Mononuclear cell (primary cell): ENCODE results near the gene KRT71. TPM values are rescaled to one million over a fixed set of nuclear protein-coding genes. Genes with fewer than 3 reads are reported as not detected.

Experiments used
- H3K27me3 ChIP-seq: 2 replicates; pipeline ENCODE4 v1.6.0; 2011; ENCODE audit warnings: low read length, control low read depth; ENCODE audit not compliant: insufficient read depth
- H3K4me1 ChIP-seq: 2 replicates; pipeline ENCODE4 v1.5.1; 2011; ENCODE audit warnings: mild to moderate bottlenecking, low read length, control low read depth; ENCODE audit not compliant: insufficient read depth
- H3K4me3 ChIP-seq: 2 replicates; pipeline ENCODE4 v1.5.1; 2011; ENCODE audit warnings: mild to moderate bottlenecking, low read length, moderate library complexity
- H3K9me3 ChIP-seq: 2 replicates; pipeline ENCODE4 v1.5.1; 2011; ENCODE audit warnings: low read depth, mild to moderate bottlenecking, control low read depth, low read length
- total RNA-seq: library from RNA; depleted of rRNA; stranded (reverse); fragments of >200 nt; gene quantifications from one replicate; pipeline ENCODE4 v1.2.3, GENCODE V29; 2012

Gene KRT71
- total RNA-seq, 1 donor, result not detected

DNA sequence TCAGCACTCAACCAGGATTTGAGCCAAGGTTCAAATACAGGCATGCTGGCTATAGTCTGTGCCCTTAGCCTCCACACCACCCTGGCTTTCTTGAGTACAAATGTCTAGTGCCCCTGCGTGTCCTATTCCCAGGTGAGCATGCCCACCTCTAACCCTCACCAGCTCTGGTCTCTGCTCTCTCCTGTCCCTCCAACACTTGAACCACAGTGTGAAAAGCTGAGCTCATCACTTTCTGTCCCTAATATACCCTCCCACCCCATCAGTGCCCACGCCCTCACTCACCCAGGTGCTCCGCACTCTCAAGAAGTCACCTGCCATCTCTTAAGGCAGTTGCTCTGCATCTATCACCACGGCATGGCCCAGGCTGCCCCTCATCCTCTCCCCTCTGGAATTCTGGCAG is 7.0 kb upstream of the KRT71 start:
- Histone ChIP-seq H3K27me3 (no peaks in the 10 kb centered on the region), H3K9me3 (no peaks in the 10 kb centered on the region), H3K4me3 (no peak overlapping the region), H3K4me1 (peaks cover 30% of the 10 kb centered on the region)

DNA sequence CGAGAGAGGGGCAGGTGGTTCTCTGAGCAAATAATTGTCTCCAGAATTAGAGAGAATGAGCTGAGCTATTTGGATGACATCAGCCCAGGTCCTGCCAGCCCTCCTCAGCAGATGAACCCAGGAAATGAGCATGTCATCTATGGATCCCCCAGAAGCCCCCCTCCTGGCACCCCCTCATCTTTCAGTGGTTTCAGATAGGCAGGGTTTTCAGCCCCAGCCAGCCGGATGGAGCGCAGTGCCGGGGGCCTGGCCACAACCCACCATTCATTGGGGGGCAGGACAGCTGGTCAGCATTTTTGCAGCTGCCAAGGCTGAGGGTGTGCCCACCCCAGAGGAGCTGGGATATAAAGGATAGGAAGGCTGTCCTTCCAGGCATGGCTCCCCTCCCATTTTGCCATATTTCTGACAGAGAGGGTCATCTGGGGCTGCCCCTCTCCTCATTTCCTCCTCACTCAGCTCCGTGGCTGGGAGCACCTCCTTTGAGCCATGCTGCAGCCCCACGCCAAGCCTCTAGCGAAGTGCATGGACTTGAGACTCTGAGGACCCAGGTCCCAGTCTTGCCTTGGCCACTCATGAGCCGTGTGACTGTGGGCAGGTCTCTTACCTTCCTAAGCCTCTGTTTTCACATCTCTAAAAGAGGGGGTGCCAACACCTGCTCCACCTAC is 6.0 kb upstream of the KRT71 start:
- Histone ChIP-seq H3K4me3 (no peak overlapping the region), H3K27me3 (no peaks in the 10 kb centered on the region), H3K9me3 (no peaks in the 10 kb centered on the region), H3K4me1 (peaks cover 35% of the 10 kb centered on the region)

GRCh38 chr12:52557476-52557875 is 4.5 kb upstream of the KRT71 start:
- Histone ChIP-seq H3K4me1 (peaks cover 35% of the 10 kb centered on the region), H3K9me3 (no peaks in the 10 kb centered on the region), H3K27me3 (no peaks in the 10 kb centered on the region), H3K4me3 (no peak overlapping the region)

DNA sequence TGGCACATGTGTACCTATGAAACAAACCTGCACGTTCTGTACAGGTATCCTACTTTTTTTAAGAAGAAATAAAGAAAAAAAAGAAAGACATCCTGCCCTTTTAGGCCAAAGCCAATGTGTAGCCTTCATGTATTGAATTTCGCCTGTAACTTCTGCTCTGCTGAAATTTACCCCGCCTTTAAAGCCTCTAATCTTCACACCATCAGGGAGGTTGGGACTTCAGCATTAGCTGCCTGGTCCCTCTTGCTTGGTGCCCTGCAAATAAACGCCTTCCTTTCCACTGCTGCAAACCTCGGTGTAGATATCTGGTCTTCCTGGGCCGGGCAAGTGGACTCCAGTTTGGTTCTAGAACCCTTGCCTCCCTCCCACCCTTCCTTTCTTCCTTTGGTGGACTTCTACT is 2.6 kb upstream of the KRT71 start:
- Histone ChIP-seq H3K4me3 (no peak overlapping the region), H3K27me3 (no peaks in the 10 kb centered on the region), H3K9me3 (no peaks in the 10 kb centered on the region), H3K4me1 (peaks cover 34% of the 10 kb centered on the region)

DNA sequence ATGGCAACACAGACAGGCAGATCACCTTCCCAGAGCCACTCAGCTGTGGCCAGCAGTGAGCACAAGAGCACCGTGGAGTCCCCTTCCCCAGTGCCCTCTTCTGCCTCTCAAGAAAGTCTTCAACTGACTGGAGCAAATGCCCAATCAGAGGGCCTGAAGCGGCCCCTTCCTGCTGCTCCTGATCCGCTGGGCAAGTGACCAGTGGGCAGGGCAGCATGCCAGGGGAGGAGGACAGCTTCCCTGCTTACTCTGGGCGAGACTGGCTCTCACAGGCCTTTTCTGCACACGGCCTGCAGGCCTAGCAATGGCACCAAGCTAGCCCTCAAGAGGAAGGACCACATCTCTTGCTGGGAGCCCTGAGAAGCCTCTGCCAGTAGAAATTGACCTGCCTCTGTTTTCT is 890 bp downstream of the KRT71 start:
- no peaks in the 10 kb centered on the region for H3K27me3 ChIP-seq
- H3K9me3 ChIP-seq, result no peaks in the 10 kb centered on the region
- no peak overlapping the region for H3K4me3 ChIP-seq
- peaks cover 16% of the 10 kb centered on the region for H3K4me1 ChIP-seq

DNA sequence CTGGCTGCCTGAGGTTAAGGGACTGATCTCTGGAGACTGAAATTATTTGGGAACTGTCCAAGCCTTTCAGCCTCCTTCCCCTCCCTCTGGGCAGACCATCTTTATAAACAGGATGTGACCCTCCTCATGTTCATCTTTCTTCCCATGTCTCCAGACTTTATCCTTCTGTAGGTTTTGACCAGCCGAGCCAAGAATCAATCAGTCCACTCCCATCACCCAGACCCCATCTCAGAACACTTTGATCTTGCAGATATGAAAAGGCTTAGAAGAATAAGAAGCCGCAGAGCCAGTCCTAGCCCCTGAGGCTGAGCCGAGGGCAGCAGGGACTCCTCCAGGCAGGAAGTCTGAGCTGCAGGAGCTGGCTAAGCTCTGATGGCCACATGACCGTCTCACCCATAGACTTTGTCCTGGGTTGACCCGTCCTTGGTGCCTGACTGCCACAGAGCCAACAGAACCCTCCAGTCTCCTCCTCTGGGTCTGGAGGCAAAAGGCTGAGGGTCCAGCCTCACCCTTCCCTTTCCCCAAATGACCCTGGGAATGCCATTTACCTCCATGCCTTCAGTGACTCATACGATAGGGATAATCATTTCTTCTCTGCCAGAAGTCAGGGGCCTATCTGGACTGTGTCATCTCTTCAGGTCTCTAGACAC is 1.6 kb downstream of the KRT71 start:
- H3K9me3 ChIP-seq, result no peaks in the 10 kb centered on the region
- H3K4me3 ChIP-seq, result no peak overlapping the region

GRCh38 chr12:52546126-52546525 is 6.8 kb downstream of the KRT71 start:
- Histone ChIP-seq H3K9me3 (no peaks in the 10 kb centered on the region), H3K27me3 (no peaks in the 10 kb centered on the region), H3K4me3 (no peak overlapping the region), H3K4me1 (no peaks in the 10 kb centered on the region)

More for the DNA sequence above, 1.6 kb downstream of the KRT71 start:
- H3K27me3 ChIP-seq, result no peaks in the 10 kb centered on the region
- H3K4me1 ChIP-seq, result peaks cover 14% of the 10 kb centered on the region

DNA sequence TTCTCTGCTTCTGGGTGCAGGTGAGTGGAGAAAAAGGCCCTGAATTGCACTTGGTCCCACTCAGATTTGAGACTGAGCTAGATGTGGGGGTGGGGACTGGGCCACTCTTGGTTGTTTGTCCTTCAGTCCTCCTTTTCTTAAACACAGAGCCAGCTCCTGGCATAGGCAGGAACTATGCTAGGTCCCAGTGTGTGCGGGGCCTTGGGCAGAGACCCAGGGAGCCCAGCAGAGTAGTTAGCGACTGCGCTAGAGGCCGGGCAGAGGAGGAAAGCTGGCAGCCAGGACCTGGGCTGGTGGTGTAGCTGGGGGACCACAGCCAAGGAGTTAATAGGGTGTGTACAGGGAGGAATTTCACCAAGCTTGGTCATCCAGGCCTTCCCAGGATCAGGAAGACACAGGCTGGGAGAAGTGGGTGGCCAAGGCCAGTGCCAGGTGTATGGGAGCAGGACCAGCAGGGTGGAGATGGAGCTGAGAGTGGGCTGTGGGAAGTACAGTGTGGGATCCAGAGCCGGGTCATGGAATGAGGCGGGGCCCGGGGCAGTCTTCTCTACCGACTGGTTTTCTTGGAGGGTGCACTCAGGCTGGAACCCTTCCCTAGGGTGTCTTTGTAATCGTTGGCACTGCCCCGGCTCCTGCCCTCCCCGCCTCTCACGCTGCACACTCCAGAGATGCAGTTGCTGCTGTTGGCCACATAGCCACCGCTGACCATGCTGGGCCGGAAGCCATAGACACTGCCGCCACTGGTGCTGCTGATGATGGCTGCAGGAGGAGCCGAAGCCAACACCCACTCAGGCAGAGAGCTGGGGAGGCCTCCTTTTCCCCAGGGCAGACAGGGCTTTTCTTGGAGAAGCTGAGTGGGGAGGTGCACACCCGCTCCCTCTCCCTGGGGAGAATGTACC is 8.7 kb downstream of the KRT71 start:
- no peaks in the 10 kb centered on the region for H3K27me3 ChIP-seq
- no peaks in the 10 kb centered on the region for H3K9me3 ChIP-seq
- H3K4me1 ChIP-seq, result no peaks in the 10 kb centered on the region
- H3K4me3 ChIP-seq, result no peak overlapping the region

DNA sequence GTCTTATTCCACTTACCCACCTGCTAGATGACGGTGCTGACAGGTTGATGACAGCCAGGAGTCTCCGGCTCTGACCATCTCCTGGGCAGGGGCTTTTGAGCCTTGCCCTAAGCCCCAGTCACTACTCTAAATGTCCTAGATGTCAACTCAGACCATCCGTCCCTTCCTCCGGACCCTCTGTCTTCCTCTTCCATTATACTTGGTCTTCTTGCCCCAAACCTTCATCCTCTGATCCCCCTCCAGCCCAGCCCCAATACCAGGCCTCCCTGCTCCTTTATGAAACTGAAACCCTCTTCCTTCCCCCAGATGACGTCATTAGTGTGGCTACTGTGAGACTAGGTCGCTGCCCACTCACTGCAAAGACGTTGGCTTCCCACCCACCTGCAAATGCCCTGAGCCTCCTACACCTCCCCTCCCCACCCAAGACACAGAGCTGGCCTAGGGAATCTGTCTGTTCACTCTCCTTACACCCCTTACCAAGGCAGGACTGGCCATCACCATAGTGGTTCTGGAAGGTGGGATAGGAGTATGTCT is 10.1 kb downstream of the KRT71 start:
- no peaks in the 10 kb centered on the region for H3K27me3 ChIP-seq
- no peaks in the 10 kb centered on the region for H3K9me3 ChIP-seq
- H3K4me1 ChIP-seq, result no peaks in the 10 kb centered on the region
- no peak overlapping the region for H3K4me3 ChIP-seq

DNA sequence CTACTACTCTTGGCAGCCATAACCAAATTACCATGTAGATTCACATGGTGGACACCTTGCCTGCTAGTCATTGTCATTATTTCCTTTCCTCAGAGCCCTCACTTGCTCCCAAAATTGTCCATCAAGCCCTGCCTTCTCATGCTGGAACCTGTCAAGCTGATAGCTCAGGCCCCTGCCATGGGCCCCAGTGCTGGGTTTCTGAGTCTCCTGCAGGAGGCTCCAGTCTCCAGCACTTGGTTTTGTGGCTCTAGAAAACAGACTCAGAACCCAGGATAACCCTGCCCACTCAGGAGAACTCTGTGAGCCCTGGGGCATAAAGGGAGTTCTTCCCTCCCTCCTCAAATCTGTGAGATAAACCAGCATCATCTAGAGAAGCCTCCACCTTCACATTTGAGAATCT is 10.8 kb downstream of the KRT71 start:
- no peaks in the 10 kb centered on the region for H3K4me1 ChIP-seq
- H3K4me3 ChIP-seq, result no peak overlapping the region
- H3K9me3 ChIP-seq, result no peaks in the 10 kb centered on the region
- H3K27me3 ChIP-seq, result no peaks in the 10 kb centered on the region

- no peak overlapping the region for H3K4me3 ChIP-seq
- no peaks in the 10 kb centered on the region for H3K27me3 ChIP-seq
- H3K4me1 ChIP-seq, result no peaks in the 10 kb centered on the region
- H3K9me3 ChIP-seq, result no peaks in the 10 kb centered on the region
These were observed 11.2 kb downstream of the KRT71 start for GRCh38 chr12:52541709-52542108.

- Histone ChIP-seq H3K4me1 (no peaks in the 10 kb centered on the region), H3K9me3 (no peaks in the 10 kb centered on the region), H3K4me3 (no peak overlapping the region), H3K27me3 (no peaks in the 10 kb centered on the region)
These were observed 12.4 kb downstream of the KRT71 start for GRCh38 chr12:52540531-52540930.

DNA sequence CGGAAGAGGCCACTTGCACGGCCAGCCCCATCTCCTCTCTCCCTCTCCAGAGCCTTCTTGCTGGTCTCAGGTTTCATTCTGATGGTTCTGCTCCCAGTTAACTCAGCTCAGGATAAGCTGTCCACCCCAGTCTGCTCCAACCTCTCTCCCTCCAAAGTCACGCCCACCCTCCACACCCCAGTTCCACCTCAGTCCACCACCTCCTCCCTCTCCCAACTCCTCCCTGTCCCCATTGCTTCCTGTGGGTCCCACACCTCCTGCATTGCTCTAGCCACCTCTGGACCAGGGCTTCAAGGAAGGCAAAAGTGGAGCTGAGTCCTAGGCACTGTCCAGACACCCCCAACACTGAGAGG is 13.1 kb downstream of the KRT71 start:
- Histone ChIP-seq H3K4me3 (no peak overlapping the region), H3K9me3 (no peaks in the 10 kb centered on the region), H3K27me3 (no peaks in the 10 kb centered on the region), H3K4me1 (no peaks in the 10 kb centered on the region)

- H3K27me3 ChIP-seq, result no peaks in the 10 kb centered on the region
- no peak overlapping the region for H3K4me3 ChIP-seq
- H3K9me3 ChIP-seq, result no peaks in the 10 kb centered on the region
- no peaks in the 10 kb centered on the region for H3K4me1 ChIP-seq
These were observed 13.7 kb downstream of the KRT71 start for GRCh38 chr12:52539083-52539820.

- no peak overlapping the region for H3K4me3 ChIP-seq
- H3K4me1 ChIP-seq, result no peaks in the 10 kb centered on the region
- no peaks in the 10 kb centered on the region for H3K9me3 ChIP-seq
- H3K27me3 ChIP-seq, result no peaks in the 10 kb centered on the region
These were observed 15.8 kb downstream of the KRT71 start for GRCh38 chr12:52537101-52537500.
